ENCODE data around the gene TMEM108.

Gene TMEM108

DNA sequence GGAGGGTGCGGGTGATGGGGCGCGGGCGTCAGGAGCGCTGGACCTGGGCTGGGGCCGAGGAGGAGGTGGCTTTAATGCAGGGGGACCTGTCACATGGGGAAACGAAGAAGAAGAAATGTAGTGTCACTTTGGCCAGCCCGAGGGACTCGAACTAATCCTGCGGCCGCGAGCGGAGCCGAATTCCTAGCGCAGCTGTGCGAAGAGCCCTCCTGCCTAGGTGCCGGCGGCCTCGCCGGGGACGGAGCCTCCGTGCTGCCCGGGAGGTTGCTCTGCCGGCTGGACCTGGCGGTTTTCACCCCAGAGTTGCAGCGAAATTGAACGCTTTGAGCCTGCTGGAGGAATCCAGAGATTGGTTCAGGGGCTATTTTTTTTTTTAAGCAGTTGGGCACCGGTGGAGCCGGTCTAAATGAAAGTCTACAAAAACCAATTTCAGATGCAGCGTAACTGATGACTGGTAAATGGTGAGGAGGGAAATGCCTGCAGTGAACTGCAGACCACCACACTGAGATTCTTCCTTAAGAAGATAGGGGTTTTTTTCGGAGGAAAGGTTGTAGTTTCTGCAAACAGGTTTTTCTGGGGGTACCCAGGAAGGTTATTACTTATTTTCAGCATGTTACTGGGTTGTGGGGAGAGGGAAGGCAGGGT is 662 bp downstream of the TMEM108 start:
- Mint-ChIP-seq H3K27ac (no peak overlapping the region), H3K27me3 (peaks cover 54% of the 10 kb centered on the region), H3K4me3 (peak overlapping the region; percentile 66), H3K36me3 (ENCODE audit: low read depth) (no peaks in the 10 kb centered on the region), H3K4me1 (ENCODE audit: low read depth) (peaks cover 13% of the 10 kb centered on the region), H3K9me3 (no peaks in the 10 kb centered on the region)
- intact Hi-C loops (cut with micrococcal nuclease): no loop called here

DNA sequence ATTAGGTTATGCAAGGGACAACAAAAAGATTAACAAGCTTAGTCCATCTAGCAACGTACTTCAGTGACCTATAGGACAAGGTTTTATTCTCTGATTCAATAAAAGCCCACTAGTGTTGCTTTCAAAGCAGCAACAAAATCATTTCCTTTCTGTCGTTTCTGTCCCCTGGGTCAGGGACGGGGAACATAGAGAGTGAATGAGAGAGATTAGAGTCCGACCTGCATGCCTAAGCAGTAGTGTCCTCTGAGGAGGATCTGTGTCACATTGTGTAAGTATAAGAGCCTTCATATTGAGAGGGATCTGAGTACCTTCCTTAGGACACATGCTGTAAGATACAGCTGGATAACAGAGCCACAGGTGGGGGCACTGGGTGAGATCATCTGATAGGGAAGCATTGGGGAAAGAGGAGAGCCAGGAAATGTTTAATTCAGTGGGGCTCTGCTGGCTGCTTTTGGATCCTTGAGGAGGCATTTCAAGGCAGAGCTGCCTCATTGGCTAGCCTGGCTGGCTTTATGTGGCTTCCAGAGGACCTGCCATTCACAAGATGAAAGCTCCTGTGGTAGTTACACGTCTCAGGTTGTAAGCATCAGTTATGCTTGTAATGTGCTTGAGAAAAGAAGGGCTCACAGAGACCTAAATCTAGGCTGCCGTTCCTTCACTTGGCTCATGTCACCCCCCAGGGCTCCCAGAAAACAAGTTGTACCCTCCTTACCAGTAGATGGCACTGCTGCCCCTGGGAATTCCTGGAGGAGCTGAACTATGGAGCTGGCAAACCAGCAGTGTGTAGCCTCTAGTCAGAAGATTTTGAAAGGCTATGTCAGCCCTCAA is 2.7 kb downstream of the TMEM108 start:
- Mint-ChIP-seq H3K4me1 (ENCODE audit: low read depth) (peaks cover 13% of the 10 kb centered on the region), H3K9me3 (no peaks in the 10 kb centered on the region), H3K27ac (no peak overlapping the region), H3K36me3 (ENCODE audit: low read depth) (no peaks in the 10 kb centered on the region), H3K4me3 (no peak overlapping the region), H3K27me3 (peaks cover 52% of the 10 kb centered on the region)
- intact Hi-C loops (cut with micrococcal nuclease): loop anchor here (1.0 to 10.0 kb wide), 3 partner anchors 306 to 382 kb away; no protein-coding TSS in a partner anchor

DNA sequence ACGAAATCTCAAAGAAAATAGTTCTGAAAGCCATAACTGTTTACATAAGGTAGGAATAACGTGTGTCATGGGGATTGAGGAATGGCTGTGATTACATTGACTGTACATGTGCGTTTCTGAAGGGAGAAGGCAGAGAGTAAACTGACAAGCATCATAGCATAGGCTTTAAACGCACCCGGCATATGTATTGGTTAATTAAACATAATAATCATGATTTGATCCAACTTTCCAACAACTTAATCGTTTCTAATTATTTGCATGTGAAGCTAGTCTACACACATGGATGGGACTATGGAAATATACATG is 3.3 kb downstream of the TMEM108 start:
- H3K4me3 Mint-ChIP-seq: no peak overlapping the region
- no peak overlapping the region for H3K27ac Mint-ChIP-seq
- intact Hi-C loops (cut with micrococcal nuclease): loop anchor here (1.0 to 10.0 kb wide), 3 partner anchors 307 to 382 kb away; no protein-coding TSS in a partner anchor
- H3K27me3 Mint-ChIP-seq: peaks cover 51% of the 10 kb centered on the region
- H3K4me1 Mint-ChIP-seq (ENCODE audit: low read depth): peaks cover 13% of the 10 kb centered on the region
- H3K36me3 Mint-ChIP-seq (ENCODE audit: low read depth): no peaks in the 10 kb centered on the region
- H3K9me3 Mint-ChIP-seq: no peaks in the 10 kb centered on the region

DNA sequence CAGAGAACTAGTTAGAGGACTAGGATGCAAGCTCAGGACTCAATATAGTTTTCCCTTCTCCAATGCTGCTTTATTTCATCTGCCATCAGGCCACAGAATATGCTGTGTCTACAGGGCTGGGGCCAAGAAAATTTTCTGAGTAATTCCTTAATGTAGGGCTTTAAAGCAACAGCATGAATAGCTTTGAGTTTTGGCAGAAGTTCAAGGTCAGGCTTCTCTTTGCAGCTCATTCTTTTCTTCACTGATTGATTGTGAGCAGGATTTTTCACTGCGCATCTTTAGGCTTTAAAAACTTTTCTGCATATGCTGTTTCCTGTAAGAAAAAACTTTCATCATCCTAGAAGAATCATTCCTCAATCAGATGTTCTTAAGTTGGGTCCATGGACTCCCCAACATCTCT is 4.6 kb downstream of the TMEM108 start:
- intact Hi-C loops (cut with micrococcal nuclease): loop anchor here (5.0 to 10.0 kb wide), 2 partner anchors 308 to 335 kb away; no protein-coding TSS in a partner anchor

DNA sequence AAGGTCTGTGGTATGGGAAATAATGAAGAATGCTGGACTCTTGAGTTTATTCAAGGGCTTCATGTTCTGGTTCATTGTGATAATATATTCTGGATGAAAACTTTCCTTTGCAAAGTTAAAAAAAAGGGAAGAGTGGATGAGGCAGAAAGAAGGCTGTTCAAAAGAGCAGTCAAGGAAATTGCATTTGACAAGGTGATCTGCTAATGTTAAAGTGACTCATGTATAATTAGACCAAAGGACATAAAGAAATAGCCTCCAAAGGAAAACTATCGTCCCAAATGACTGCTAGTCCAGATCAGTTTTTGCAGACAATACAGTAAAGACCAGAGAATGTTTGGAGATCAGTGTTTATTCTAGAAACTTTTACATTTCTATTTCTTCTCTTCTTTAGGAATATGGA is 9.8 kb downstream of the TMEM108 start:
- intact Hi-C loops (cut with micrococcal nuclease): loop anchor here (10.0 kb wide), 1 partner anchor 313 kb away; no protein-coding TSS in a partner anchor
- Mint-ChIP-seq H3K9me3 (no peaks in the 10 kb centered on the region), H3K27me3 (peaks cover 5% of the 10 kb centered on the region), H3K4me1 (ENCODE audit: low read depth) (no peaks in the 10 kb centered on the region), H3K4me3 (no peak overlapping the region), H3K27ac (no peak overlapping the region), H3K36me3 (ENCODE audit: low read depth) (no peaks in the 10 kb centered on the region)

More for the DNA sequence above, 4.6 kb downstream of the TMEM108 start:
- no peak overlapping the region for H3K27ac Mint-ChIP-seq
- H3K27me3 Mint-ChIP-seq: peaks cover 39% of the 10 kb centered on the region
- H3K36me3 Mint-ChIP-seq (ENCODE audit: low read depth): no peaks in the 10 kb centered on the region
- H3K4me1 Mint-ChIP-seq (ENCODE audit: low read depth): peaks cover 10% of the 10 kb centered on the region
- no peaks in the 10 kb centered on the region for H3K9me3 Mint-ChIP-seq
- no peak overlapping the region for H3K4me3 Mint-ChIP-seq

DNA sequence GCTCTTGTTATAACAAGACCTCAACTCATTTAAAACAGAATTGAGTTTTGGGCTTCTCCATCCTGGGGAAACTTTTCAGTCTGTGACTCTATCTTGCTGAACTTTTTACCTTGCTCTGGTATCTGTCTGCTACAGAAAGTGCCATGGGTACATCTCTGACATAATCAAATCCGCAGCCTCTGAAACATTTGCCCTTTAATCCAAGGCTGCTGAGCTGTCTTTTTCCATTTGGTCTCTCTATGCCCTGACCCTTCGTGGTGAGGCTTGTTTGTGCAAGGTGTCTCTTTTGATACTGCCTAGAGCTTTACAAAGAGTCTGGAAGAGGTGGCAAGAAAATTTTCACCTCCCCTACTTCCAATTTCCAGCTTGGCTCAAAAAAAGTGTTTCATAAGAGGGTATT is 11.3 kb downstream of the TMEM108 start:
- no peaks in the 10 kb centered on the region for H3K4me1 Mint-ChIP-seq (ENCODE audit: low read depth)
- intact Hi-C loops (cut with micrococcal nuclease): loop anchor here (10.0 kb wide), 1 partner anchor 315 kb away; no protein-coding TSS in a partner anchor
- peaks cover 3% of the 10 kb centered on the region for H3K27me3 Mint-ChIP-seq
- H3K36me3 Mint-ChIP-seq (ENCODE audit: low read depth): no peaks in the 10 kb centered on the region
- no peak overlapping the region for H3K27ac Mint-ChIP-seq
- no peaks in the 10 kb centered on the region for H3K9me3 Mint-ChIP-seq
- no peak overlapping the region for H3K4me3 Mint-ChIP-seq

DNA sequence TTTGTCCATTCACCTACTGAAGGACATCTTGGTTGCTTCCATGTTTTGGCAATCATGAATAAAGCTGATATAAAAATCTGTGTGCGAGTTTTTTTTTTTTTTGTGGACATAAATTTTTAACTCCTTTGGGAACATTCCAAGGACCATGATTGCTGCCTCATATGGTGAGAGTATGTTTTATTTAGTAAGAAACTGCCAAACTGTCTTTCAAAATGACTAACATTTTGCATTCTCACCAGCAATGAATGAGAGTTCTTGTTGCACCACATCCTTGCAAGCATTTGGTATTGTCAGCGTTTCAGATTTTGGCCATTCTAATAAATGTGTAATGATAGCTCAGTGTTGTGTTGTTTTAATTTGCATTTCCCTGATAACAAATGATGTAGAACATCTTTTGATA is 12.7 kb downstream of the TMEM108 start:
- Mint-ChIP-seq H3K4me1 (ENCODE audit: low read depth) (no peaks in the 10 kb centered on the region), H3K27me3 (peaks cover 3% of the 10 kb centered on the region)
- intact Hi-C loops (cut with micrococcal nuclease): no loop called here

DNA sequence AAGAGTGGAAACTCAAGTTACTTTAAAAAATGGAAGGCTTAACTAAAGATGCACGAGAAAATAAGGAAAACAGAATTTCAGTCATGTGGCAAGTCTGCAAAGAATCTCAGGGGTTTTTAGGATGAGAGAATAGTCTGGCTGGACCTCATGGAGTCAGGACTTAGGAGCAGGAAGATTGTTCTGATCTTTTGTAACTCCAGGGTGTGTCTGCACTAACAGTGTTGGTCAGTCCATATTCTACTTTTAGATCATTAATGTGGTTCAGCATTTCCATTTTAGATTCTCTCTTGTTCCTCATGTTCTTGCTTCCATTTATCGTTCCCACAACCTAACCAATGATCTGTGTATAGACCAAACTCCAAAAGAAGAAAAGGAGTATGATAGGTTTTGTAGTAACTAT is 15.3 kb downstream of the TMEM108 start:
- H3K4me3 Mint-ChIP-seq: no peak overlapping the region
- intact Hi-C loops (cut with micrococcal nuclease): no loop called here
- H3K36me3 Mint-ChIP-seq (ENCODE audit: low read depth): no peaks in the 10 kb centered on the region
- H3K27me3 Mint-ChIP-seq: peaks cover 3% of the 10 kb centered on the region
- H3K27ac Mint-ChIP-seq: no peak overlapping the region
- H3K9me3 Mint-ChIP-seq: no peaks in the 10 kb centered on the region
- H3K4me1 Mint-ChIP-seq (ENCODE audit: low read depth): no peaks in the 10 kb centered on the region

More for the DNA sequence above, 12.7 kb downstream of the TMEM108 start:
- no peaks in the 10 kb centered on the region for H3K36me3 Mint-ChIP-seq (ENCODE audit: low read depth)
- no peak overlapping the region for H3K27ac Mint-ChIP-seq
- H3K9me3 Mint-ChIP-seq: no peaks in the 10 kb centered on the region
- no peak overlapping the region for H3K4me3 Mint-ChIP-seq

DNA sequence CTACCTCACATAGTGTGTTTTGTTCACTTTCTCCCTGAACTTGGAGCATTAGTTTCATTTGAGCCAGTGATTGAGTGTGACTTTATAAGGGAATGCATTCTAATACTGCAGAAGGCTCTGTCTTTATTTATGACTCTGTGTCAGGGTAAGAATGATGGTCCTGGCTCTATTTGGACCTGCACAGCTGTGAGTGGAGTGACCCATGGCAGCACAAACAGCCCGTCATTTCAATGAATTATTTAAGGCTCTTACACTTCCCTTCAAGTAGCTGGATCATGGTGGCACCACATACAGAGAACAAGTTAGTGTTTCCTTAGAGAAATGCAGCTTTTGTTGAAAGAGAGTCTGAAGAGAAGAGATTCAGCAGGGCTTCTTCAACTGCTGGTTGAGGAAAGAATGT is 16.4 kb downstream of the TMEM108 start:
- Mint-ChIP-seq H3K9me3 (no peaks in the 10 kb centered on the region), H3K4me3 (no peak overlapping the region), H3K36me3 (ENCODE audit: low read depth) (no peaks in the 10 kb centered on the region), H3K27ac (no peak overlapping the region), H3K27me3 (peaks cover 3% of the 10 kb centered on the region), H3K4me1 (ENCODE audit: low read depth) (no peaks in the 10 kb centered on the region)
- intact Hi-C loops (cut with micrococcal nuclease): no loop called here

DNA sequence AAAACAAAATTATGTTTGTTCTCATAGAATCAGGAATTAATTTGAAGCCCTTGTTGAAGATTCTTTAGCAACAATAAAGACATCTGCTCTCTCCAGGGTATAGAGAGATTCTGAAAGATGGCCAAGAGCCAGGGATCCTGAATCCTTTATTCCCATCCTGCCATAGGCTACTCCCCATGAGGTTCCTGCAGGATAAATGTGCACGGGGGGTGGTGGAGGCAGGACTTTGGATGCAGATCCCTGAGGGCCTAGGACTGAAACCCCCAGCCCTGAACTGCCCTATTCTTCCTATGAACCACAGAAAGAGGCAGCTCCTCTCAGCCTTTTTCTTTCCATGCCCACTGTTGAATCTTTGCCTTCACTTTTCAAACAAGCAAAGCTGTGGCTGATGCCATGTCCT is 17.1 kb downstream of the TMEM108 start:
- intact Hi-C loops (cut with micrococcal nuclease): no loop called here
- Mint-ChIP-seq H3K27me3 (peaks cover 3% of the 10 kb centered on the region), H3K9me3 (no peaks in the 10 kb centered on the region), H3K27ac (no peak overlapping the region), H3K4me3 (no peak overlapping the region), H3K4me1 (ENCODE audit: low read depth) (no peaks in the 10 kb centered on the region), H3K36me3 (ENCODE audit: low read depth) (no peaks in the 10 kb centered on the region)

DNA sequence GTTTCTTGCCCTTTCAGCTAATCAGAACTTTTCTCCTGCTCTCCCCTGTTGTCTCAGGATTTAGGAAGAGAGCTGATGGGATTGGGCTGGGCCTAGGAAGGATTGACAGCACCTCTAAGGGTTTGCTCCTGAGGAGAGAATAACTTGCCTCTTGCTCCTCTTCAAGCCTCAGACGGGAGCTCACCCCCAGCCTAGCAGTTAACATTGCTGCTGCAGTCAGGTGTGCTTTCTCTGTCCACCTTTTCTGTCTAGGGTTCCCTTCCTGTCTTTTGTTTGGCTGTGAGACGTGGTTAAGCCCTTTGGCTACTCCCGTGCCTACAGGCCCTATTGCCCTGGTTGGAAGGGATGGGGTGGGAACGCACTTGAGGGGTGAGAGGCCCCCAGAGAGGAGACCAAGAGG is 20.1 kb downstream of the TMEM108 start:
- intact Hi-C loops (cut with micrococcal nuclease): no loop called here
- no peak overlapping the region for H3K27ac Mint-ChIP-seq
- H3K4me3 Mint-ChIP-seq: no peak overlapping the region
- H3K27me3 Mint-ChIP-seq: peaks cover 3% of the 10 kb centered on the region
- H3K9me3 Mint-ChIP-seq: no peaks in the 10 kb centered on the region
- H3K36me3 Mint-ChIP-seq (ENCODE audit: low read depth): no peaks in the 10 kb centered on the region
- no peaks in the 10 kb centered on the region for H3K4me1 Mint-ChIP-seq (ENCODE audit: low read depth)

DNA sequence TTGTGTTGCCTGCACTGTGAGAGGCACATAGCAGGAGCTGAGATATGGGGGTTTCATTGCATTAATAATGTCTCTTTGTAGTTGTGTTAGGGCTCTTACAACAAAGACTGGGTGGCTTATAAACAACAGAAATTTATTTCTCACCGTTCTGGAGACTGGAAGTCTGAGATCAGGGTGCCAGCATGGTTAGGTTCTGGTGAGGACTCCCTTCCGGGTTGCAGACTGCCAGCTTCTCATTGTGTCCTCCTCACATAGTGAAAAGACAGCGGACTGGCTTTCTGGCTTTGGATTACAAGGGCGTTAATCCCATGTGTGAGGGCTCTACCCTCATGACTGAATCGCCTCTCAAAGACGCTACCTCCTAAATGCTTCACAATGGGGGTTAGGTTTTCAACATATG is 20.6 kb downstream of the TMEM108 start:
- H3K4me1 Mint-ChIP-seq (ENCODE audit: low read depth): no peaks in the 10 kb centered on the region
- no peaks in the 10 kb centered on the region for H3K36me3 Mint-ChIP-seq (ENCODE audit: low read depth)
- H3K4me3 Mint-ChIP-seq: no peak overlapping the region
- H3K27me3 Mint-ChIP-seq: peaks cover 3% of the 10 kb centered on the region
- no peak overlapping the region for H3K27ac Mint-ChIP-seq
- H3K9me3 Mint-ChIP-seq: no peaks in the 10 kb centered on the region
- intact Hi-C loops (cut with micrococcal nuclease): no loop called here

DNA sequence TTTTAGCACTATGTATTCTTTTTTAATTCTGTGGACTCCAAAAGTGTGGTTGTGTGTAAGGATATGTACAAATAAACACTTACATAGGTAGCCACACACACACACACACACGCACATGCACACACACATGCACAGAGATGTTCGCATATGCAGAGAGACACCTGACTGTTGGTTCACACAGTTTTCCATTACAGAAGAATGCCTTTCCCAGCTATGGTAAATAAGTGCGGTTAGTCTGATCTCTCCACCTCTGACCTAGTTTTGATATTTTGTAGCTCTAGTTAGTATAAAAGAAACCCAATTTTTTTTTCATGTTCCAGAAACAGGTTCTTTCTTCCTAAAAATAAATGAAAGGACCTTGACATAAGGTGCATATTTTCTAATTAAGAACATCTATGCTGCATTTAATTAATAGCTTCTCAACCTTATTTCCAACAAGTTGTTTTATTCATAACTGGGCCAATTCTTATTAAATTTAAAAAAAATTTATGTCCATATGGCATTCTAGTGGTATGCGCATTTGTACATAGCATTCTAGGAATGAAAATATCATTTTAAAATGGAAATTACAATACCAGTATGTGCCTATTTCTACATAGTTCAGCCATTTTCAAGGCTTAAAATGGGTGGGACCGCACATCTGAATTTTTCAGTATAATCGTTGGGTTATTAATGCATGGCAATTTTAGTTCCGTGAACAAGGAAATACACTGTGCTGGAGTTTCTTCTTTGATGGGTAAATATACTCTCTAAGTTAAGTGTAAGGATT is 27.2 kb downstream of the TMEM108 start:
- Mint-ChIP-seq H3K27ac (no peak overlapping the region), H3K4me1 (ENCODE audit: low read depth) (no peaks in the 10 kb centered on the region), H3K9me3 (no peaks in the 10 kb centered on the region), H3K4me3 (no peak overlapping the region), H3K36me3 (ENCODE audit: low read depth) (no peaks in the 10 kb centered on the region), H3K27me3 (peaks cover 3% of the 10 kb centered on the region)
- intact Hi-C loops (cut with micrococcal nuclease): no loop called here

DNA sequence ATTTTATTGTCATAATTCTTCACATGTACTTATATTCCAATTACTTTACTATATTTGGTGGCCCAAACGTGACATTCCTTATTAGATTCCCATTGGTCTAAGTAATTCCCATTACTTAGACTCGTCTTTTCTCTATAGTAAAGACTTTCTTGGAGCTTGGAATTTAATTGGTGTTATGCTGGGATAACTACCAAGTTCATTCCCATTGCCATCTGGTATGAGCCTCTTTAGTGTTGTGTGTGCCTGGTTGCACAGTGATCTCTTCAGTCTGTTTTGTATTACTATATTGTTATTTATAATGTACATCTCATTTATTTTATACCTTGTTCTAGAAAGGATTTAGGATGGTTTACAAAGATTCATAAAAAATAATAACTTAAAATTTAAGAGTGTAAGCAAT is 27.8 kb downstream of the TMEM108 start:
- H3K36me3 Mint-ChIP-seq (ENCODE audit: low read depth): no peaks in the 10 kb centered on the region
- H3K4me3 Mint-ChIP-seq: no peak overlapping the region
- peaks cover 3% of the 10 kb centered on the region for H3K27me3 Mint-ChIP-seq
- H3K27ac Mint-ChIP-seq: no peak overlapping the region
- no peaks in the 10 kb centered on the region for H3K9me3 Mint-ChIP-seq
- H3K4me1 Mint-ChIP-seq (ENCODE audit: low read depth): no peaks in the 10 kb centered on the region
- intact Hi-C loops (cut with micrococcal nuclease): no loop called here
